ENCODE results near the gene BCO1. TPM values are rescaled to one million over a fixed set of nuclear protein-coding genes. Genes with fewer than 3 reads are reported as not detected.

The BCO1 gene
- total and polyA plus RNA-seq, 12 donors: 0.20 to 0.42 TPM; not detected in 10

- peak in 2 of 8 donors; percentile 60 to 75 for ATAC-seq
- TF ChIP-seq, protein P1, sequence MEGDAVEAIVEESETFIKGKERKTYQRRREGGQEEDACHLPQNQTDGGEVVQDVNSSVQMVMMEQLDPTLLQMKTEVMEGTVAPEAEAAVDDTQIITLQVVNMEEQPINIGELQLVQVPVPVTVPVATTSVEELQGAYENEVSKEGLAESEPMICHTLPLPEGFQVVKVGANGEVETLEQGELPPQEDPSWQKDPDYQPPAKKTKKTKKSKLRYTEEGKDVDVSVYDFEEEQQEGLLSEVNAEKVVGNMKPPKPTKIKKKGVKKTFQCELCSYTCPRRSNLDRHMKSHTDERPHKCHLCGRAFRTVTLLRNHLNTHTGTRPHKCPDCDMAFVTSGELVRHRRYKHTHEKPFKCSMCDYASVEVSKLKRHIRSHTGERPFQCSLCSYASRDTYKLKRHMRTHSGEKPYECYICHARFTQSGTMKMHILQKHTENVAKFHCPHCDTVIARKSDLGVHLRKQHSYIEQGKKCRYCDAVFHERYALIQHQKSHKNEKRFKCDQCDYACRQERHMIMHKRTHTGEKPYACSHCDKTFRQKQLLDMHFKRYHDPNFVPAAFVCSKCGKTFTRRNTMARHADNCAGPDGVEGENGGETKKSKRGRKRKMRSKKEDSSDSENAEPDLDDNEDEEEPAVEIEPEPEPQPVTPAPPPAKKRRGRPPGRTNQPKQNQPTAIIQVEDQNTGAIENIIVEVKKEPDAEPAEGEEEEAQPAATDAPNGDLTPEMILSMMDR (IDR thresholded peaks at IDR 0.05): no peak
- intact Hi-C loops (cut with DNase I): loop anchor here in 8 of 10 donors (5.0 to 10.0 kb wide), 7 partner anchors 108 to 530 kb away; partner anchors contain the start of gene GAN (in 2 of the 8)
Measured at GRCh38 chr16:81207076-81207475, 31.4 kb upstream of the BCO1 start.

GRCh38 chr16:81210807-81211206, 27.7 kb upstream of the BCO1 start:
- no peak for ATAC-seq
- 33 to 38% methylated on average over 3 of the region's 3 CpGs for WGBS, 2 donors
- TF ChIP-seq, protein P1 (IDR thresholded peaks at IDR 0.05): no peak

More at GRCh38 chr16:81207076-81207475, 31.4 kb upstream of the BCO1 start:
- Histone ChIP-seq H3K4me1 (no peaks in the 10 kb centered on the region), H3K27ac (no peak overlapping the region), H3K36me3 (no peaks in the 10 kb centered on the region), H3K4me3 (no peak overlapping the region), H3K9me3 (no peaks in the 10 kb centered on the region), H3K27me3 (peaks cover 0 to 22% (median 0%) of the 10 kb centered on the region in 7 donors)
- 34 to 46% methylated on average over 6 of the region's 6 CpGs for WGBS, 2 donors
- DNase-seq: no peak

DNA sequence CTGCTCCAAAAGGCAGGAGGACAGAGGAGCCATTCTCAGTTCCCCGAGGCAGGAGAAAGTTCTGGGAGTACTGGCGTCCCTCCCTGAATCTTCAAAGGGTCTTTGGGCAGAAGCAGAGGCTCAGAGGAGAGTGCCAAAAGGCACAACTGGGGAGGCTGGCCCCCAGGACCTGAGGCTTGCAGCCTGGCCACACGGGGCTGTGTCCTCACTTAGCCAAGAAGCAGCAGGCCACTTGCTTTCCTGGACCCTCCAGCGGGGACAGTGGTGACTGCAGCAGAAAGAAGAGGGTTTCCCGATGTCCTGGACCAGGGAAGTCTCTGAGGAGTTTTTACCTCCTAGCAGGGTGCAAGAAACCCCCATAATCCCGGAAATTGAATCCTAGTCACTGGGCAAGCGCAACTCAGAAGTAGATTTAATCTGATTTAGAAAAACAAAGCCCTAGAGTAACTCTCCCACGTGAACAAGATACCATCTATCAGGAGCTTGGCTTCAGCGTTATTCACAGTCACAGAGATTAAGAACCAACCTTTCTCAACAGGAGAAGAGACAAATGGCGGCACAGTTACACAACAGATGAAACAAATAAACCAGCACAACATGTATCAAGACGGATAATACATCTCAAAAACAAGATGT, 25.5 kb upstream of the BCO1 start:
- TF ChIP-seq, protein P1 (IDR thresholded peaks at IDR 0.05): no peak
- no peak for DNase-seq
- no peak overlapping the region for H3K4me3 ChIP-seq
- 50 to 65% methylated on average over 11 of the region's 11 CpGs for WGBS, 2 donors
- no peak overlapping the region for H3K27ac ChIP-seq
- intact Hi-C loops (cut with DNase I): loop anchor here in 1 of 10 donors (10.0 kb wide), 1 partner anchor 102 kb away; the partner anchor contains the start of gene GAN
- no peak for ATAC-seq
- H3K4me1 ChIP-seq: no peaks in the 10 kb centered on the region
- no peaks in the 10 kb centered on the region for H3K36me3 ChIP-seq
- no peaks in the 10 kb centered on the region for H3K9me3 ChIP-seq
- H3K27me3 ChIP-seq: peaks cover 0 to 29% (median 4%) of the 10 kb centered on the region in 7 donors

More at GRCh38 chr16:81210807-81211206, 27.7 kb upstream of the BCO1 start:
- H3K4me3 ChIP-seq: no peak overlapping the region
- H3K4me1 ChIP-seq: no peaks in the 10 kb centered on the region
- DNase-seq: no peak
- no peak overlapping the region for H3K27ac ChIP-seq
- intact Hi-C loops (cut with DNase I): loop anchor here in 1 of 10 donors (10.0 kb wide), 1 partner anchor 104 kb away; the partner anchor contains the start of gene GAN
- peaks cover 0 to 34% (median 4%) of the 10 kb centered on the region in 7 donors for H3K27me3 ChIP-seq
- H3K36me3 ChIP-seq: no peaks in the 10 kb centered on the region
- no peaks in the 10 kb centered on the region for H3K9me3 ChIP-seq

GRCh38 chr16:81214745-81215166, 23.7 kb upstream of the BCO1 start:
- Histone ChIP-seq H3K27ac (no peak overlapping the region), H3K27me3 (peaks cover 0 to 25% (median 4%) of the 10 kb centered on the region in 7 donors), H3K9me3 (no peaks in the 10 kb centered on the region), H3K4me1 (no peaks in the 10 kb centered on the region), H3K4me3 (no peak overlapping the region), H3K36me3 (no peaks in the 10 kb centered on the region)
- 52 to 59% methylated on average over 15 of the region's 15 CpGs for WGBS, 2 donors
- DNase-seq: no peak
- intact Hi-C loops (cut with DNase I): loop anchor here in 1 of 10 donors (10.0 kb wide), 1 partner anchor 100 kb away; the partner anchor contains the start of gene GAN
- TF ChIP-seq, protein P1 (IDR thresholded peaks at IDR 0.05): peak in 6 of 9 donors; percentile 10 to 31 (median 18)
- peak in 1 of 8 donors; percentile 34 for ATAC-seq
